A549 (cell line): Measurements from ENCODE around the gene NR2F2. TPM values are rescaled to one million over a fixed set of nuclear protein-coding genes. Genes with fewer than 3 reads are reported as not detected.

ENCODE experiments used
- ATAC-seq, 2 experiments: fragments of 200-7000 bp in 1 of 2; fragments of >200 bp in 1 of 2; cut with Nextera tagmentation in 1 of 2; cut with Tn5 transposase in 1 of 2; 3 replicates each; pipeline versions ENCODE4 v1.8.0 to v1.9.1; 2018 to 2020; ENCODE audit warnings: mild to moderate bottlenecking in 1 of 2, moderate library complexity in 1 of 2
- CTCF ChIA-PET: fragments of 300-600 bp; sonication (Branson Sonifier 250); formaldehyde crosslinking; extraction: SDS; loops from one replicate; lab custom pipeline; 2021; ENCODE audit warnings: antibody characterized with exemption, inconsistent platforms; lab: Yijun Ruan, JAX
- POLR2A ChIA-PET: fragments of 350-600 bp; formaldehyde crosslinking; extraction: SDS; loops from one replicate; lab custom pipeline; 2021; ENCODE audit warnings: antibody characterized with exemption, inconsistent platforms; lab: Yijun Ruan, JAX
- DNase-seq, 2 experiments: peaks; one replicate each; pipeline versions ENCODE4 v3.0.0 to v3.0.0-alpha.2; 2011 to 2016; ENCODE audit warnings: low read depth in 1 of 2, low spot score in 1 of 2
- FAIRE-seq: peaks from 2 replicates; lab custom pipeline; 2011; peaks lifted over from hg19 to GRCh38; lab: Jason Lieb, UNC
- H3K27ac ChIP-seq, 2 experiments: fragments of >200 bp; sonication (Bioruptor Twin); formaldehyde crosslinking; 3 replicates each; pipeline ENCODE4 v1.5.1; 2016 to 2017
- H3K4me1 ChIP-seq: fragments of >200 bp; sonication (Bioruptor Twin); formaldehyde crosslinking; 3 replicates; pipeline ENCODE4 v1.6.1; 2016
- H3K4me2 ChIP-seq: fragments of >200 bp; sonication (Bioruptor Twin); formaldehyde crosslinking; 3 replicates; pipeline ENCODE4 v1.6.1; 2016
- H3K4me3 ChIP-seq: fragments of >200 bp; sonication (Bioruptor Twin); formaldehyde crosslinking; 3 replicates; pipeline ENCODE4 v1.5.1; 2016
- H3K9me3 ChIP-seq: fragments of >200 bp; sonication (Bioruptor Twin); formaldehyde crosslinking; 3 replicates; pipeline ENCODE4 v1.6.1; 2016
- CHD2 ChIP-seq: fragments of 150-350 bp; IDR thresholded peaks from 2 replicates; pipeline ENCODE4 v1.6.1; 2014; ENCODE audit warnings: low read length; ENCODE audit not compliant: partially characterized antibody
- EHMT2 ChIP-seq: fragments of 200-600 bp; sonication (generic); IDR thresholded peaks from 2 replicates; pipeline ENCODE4 v1.6.1; 2016; ENCODE audit warnings: antibody characterized with exemption, low read depth, mild to moderate bottlenecking, moderate library complexity
- EP300 ChIP-seq, 2 experiments: fragments of >200 bp; sonication (Bioruptor Twin); formaldehyde crosslinking; IDR thresholded peaks; 2 replicates in 1 of 2; 3 replicates in 1 of 2; pipeline ENCODE4 v1.6.1; 2016 to 2017
- JUNB ChIP-seq: fragments of >200 bp; sonication (Bioruptor Twin); formaldehyde crosslinking; IDR thresholded peaks from 2 replicates; pipeline ENCODE4 v1.6.1; 2016
- KDM1A ChIP-seq: fragments of 200-600 bp; sonication (generic); IDR thresholded peaks from 2 replicates; pipeline ENCODE4 v1.6.1; 2016; ENCODE audit warnings: low read depth, mild to moderate bottlenecking
- MAZ ChIP-seq: fragments of 150-350 bp; IDR thresholded peaks from 2 replicates; pipeline ENCODE4 v1.6.1; 2014; ENCODE audit warnings: antibody characterized with exemption, low read depth, low read length, borderline replicate concordance
- NFE2L2 ChIP-seq: fragments of 150-350 bp; conservative IDR thresholded peaks from 2 replicates; pipeline ENCODE4 v1.6.1; 2014; ENCODE audit warnings: low read length
- NPAS2 ChIP-seq: fragments of 250-450 bp; sonication (Bioruptor Pico); IDR thresholded peaks from 2 replicates; pipeline ENCODE4 v1.8.0; 2022; ENCODE audit warnings: mild to moderate bottlenecking, moderate library complexity, borderline replicate concordance
- POLR2AphosphoS2 ChIP-seq: conservative IDR thresholded peaks from 2 replicates; pipeline ENCODE4 v1.6.1; 2012; ENCODE audit warnings: low read length, improper control_type of control experiment, inconsistent platforms
- RFX5 ChIP-seq: fragments of 450-650 bp; IDR thresholded peaks from 2 replicates; pipeline ENCODE4 v1.7.1; 2014; ENCODE audit warnings: antibody characterized with exemption, mild to moderate bottlenecking, moderate library complexity
- TFCP2L1 ChIP-seq: fragments of 250-450 bp; sonication (Bioruptor Pico); IDR thresholded peaks from 2 replicates; pipeline ENCODE4 v1.5.0; 2021; ENCODE audit warnings: mild to moderate bottlenecking
- TP53 ChIP-seq: fragments of 250-450 bp; sonication (Bioruptor Pico); IDR thresholded peaks from 2 replicates; pipeline ENCODE4 v1.5.0; 2021; ENCODE audit warnings: mild to moderate bottlenecking, moderate library complexity
- ZC3H11A ChIP-seq: fragments of 450-650 bp; IDR thresholded peaks from 2 replicates; pipeline ENCODE4 v1.6.1; 2014; ENCODE audit warnings: antibody characterized with exemption, mild to moderate bottlenecking
- ZFP36 ChIP-seq: fragments of 450-650 bp; IDR thresholded peaks from 2 replicates; pipeline ENCODE4 v1.6.1; 2014; ENCODE audit warnings: borderline replicate concordance; ENCODE audit not compliant: partially characterized antibody
- WGBS: methylation state at CpG from one replicate; pipeline ENCODE4 v1.1.6; 2017; ENCODE audit errors: missing lambda C conversion rate; 5-methylcytosine and 5-hydroxymethylcytosine counted together
- polyA plus RNA-seq, 4 experiments: library from polyadenylated mRNA; depleted of rRNA in 3 of 4; stranded (reverse); fragments of >200 nt; fragmentation: RNase III in 1 of 4; extraction: RNeasy Plus Mini Kit Qiagen cat#74134 plus additional on column Dnase treatment in 1 of 4; gene quantifications; 2 replicates in 3 of 4; 3 replicates in 1 of 4; pipeline ENCODE4 v1.2.3, GENCODE V29; 2011 to 2017
- TF ChIP-seq, protein P1 (sequence below): IDR thresholded peaks from 2 replicates; pipeline ENCODE4 v1.6.1; 2012
- TF ChIP-seq, protein P2 (sequence below): fragments of 250-450 bp; sonication (Bioruptor Pico); IDR thresholded peaks from 2 replicates; pipeline ENCODE4 v1.5.0; 2020; ENCODE audit warnings: low read depth, mild to moderate bottlenecking, moderate library complexity
- TF ChIP-seq, protein P3 (sequence below): fragments of >200 bp; sonication (Bioruptor Twin); formaldehyde crosslinking; IDR thresholded peaks from 2 replicates; pipeline ENCODE4 v1.6.1; 2016
- TF ChIP-seq, protein P4 (sequence below): fragments of 450-650 bp; IDR thresholded peaks from 2 replicates; pipeline ENCODE4 v1.6.1; 2014; ENCODE audit warnings: antibody characterized with exemption
- TF ChIP-seq, protein P5 (sequence below): fragments of >200 bp; sonication (Bioruptor Twin); formaldehyde crosslinking; IDR thresholded peaks from 3 replicates; pipeline ENCODE4 v1.5.1; 2016
- TF ChIP-seq, protein P6 (sequence below): IDR thresholded peaks from 2 replicates; pipeline ENCODE4 v1.6.1; 2012; ENCODE audit warnings: low read depth, borderline replicate concordance
- TF ChIP-seq, protein P7 (sequence below): fragments of >200 bp; sonication (Bioruptor Twin); formaldehyde crosslinking; IDR thresholded peaks from 3 replicates; pipeline ENCODE4 v1.6.1; 2016
- TF ChIP-seq, protein P8 (sequence below): fragments of 250-450 bp; sonication (Bioruptor Pico); IDR thresholded peaks from 2 replicates; pipeline ENCODE4 v1.5.0; 2021; ENCODE audit warnings: mild to moderate bottlenecking, moderate library complexity, borderline replicate concordance

The NR2F2 gene
- polyA plus RNA-seq, 2 of the 4 experiments (the other 2 are of a cell fraction) = 11.8 to 15.7 TPM

DNA sequence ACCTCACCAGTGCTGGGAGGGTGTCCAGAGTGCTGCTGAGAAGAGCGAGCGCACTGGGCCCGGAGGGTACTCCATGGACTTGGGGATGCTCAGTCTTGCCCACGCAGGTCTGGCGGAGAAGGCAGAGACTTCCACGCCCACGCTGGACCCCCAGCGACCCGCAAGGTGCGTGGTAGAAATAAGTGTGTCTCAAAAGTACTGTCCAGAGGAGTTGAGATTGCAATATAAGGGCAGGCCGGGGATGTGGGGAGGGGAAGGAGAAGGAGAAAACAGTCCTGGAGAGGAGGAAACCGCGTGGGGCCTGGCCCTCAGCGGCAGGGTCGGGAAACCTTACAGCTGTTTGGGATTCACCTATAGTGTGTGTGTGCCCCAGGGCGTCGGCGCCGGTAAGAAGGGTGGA is 38.9 kb downstream of the NR2F2 start:
- FAIRE-seq (no peak), DNase-seq (no peak)
- POLR2A ChIA-PET = no interaction called here
- no peaks in the 10 kb centered on the region for H3K4me1 ChIP-seq
- H3K4me3 ChIP-seq = no peak overlapping the region
- no peak for TF ChIP-seq EP300 (IDR thresholded peaks at IDR 0.05)
- TF ChIP-seq, protein P1, sequence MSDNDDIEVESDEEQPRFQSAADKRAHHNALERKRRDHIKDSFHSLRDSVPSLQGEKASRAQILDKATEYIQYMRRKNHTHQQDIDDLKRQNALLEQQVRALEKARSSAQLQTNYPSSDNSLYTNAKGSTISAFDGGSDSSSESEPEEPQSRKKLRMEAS = no peak
- TF ChIP-seq, all 56 proteins: peak for 0
- 56% methylated on average over 19 of the region's 19 CpGs for WGBS
- Histone ChIP-seq H3K9me3 (no peaks in the 10 kb centered on the region), H3K27ac (no peak overlapping the region), H3K4me2 (no peak overlapping the region)
- CTCF ChIA-PET = interaction anchor here (0.6 to 8.6 kb wide), 4 partner anchors 13 to 904 kb away, joined by 3 to 55 read pairs (median 5); no protein-coding TSS in a partner anchor
- ATAC-seq = no peak

DNA sequence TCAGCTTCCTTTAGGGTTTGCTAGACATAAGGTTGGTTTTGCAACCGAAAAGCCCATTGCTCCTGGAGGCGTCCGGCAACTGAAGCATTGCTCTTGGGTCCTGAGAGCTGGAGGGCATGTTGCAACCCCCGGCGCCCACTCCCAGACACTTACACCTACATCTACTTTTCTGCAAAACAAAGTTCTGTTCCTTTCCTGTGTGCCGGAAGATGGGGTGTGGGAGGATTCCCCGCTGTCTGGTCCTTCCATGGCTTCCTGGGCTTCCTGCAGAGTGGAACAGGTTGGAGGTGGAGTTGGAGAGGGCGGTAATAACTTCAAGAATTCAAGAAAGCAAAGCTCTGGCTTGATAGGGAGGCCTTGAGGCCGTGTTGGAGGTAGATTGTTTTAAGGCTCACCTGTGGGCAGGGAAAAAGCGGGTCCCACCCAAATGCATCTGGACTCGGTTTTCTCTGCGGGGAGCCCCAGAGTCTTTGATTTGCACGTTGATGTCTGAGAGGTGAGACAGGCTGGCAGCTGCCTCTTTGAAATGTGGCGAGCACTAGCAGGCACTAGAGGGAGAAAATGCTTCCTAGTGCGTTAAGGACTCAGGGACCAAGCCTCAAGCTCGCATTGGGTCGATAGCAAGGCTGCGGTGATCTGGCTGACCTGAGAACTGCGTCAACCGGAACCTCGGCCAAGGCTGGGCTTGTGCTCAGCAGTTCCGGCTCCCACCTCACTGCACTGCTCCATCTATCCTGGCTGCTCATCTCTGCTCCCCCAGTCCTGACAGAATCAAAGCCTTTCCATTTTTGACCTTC is 39.5 kb downstream of the NR2F2 start:
- ATAC-seq (no peak), FAIRE-seq (no peak), DNase-seq (no peak)
- POLR2A ChIA-PET = no interaction called here
- 65% methylated on average over 22 of the region's 22 CpGs for WGBS
- Histone ChIP-seq H3K27ac (no peak overlapping the region), H3K4me3 (no peak overlapping the region), H3K4me2 (no peak overlapping the region), H3K4me1 (no peaks in the 10 kb centered on the region)
- CTCF ChIA-PET = interaction anchor here (0.9 to 8.6 kb wide), 4 partner anchors 14 to 43 kb away, joined by 3 to 55 read pairs (median 5); no protein-coding TSS in a partner anchor
- TF ChIP-seq JUNB (no peak), RFX5 (no peak), TP53 (CRISPR knock-in tag) (no peak), NPAS2 (CRISPR knock-in tag) (no peak), KDM1A (no peak), CHD2 (no peak), ZC3H11A (no peak), EHMT2 (no peak), NFE2L2 (no peak), TFCP2L1 (CRISPR knock-in tag) (no peak), MAZ (no peak), ZFP36 (no peak), POLR2AphosphoS2 (no peak)
- TF ChIP-seq, protein P2, sequence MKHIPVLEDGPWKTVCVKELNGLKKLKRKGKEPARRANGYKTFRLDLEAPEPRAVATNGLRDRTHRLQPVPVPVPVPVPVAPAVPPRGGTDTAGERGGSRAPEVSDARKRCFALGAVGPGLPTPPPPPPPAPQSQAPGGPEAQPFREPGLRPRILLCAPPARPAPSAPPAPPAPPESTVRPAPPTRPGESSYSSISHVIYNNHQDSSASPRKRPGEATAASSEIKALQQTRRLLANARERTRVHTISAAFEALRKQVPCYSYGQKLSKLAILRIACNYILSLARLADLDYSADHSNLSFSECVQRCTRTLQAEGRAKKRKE = no peak
- TF ChIP-seq, protein P3, sequence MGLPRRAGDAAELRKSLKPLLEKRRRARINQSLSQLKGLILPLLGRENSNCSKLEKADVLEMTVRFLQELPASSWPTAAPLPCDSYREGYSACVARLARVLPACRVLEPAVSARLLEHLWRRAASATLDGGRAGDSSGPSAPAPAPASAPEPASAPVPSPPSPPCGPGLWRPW = no peak
- TF ChIP-seq, protein P4, sequence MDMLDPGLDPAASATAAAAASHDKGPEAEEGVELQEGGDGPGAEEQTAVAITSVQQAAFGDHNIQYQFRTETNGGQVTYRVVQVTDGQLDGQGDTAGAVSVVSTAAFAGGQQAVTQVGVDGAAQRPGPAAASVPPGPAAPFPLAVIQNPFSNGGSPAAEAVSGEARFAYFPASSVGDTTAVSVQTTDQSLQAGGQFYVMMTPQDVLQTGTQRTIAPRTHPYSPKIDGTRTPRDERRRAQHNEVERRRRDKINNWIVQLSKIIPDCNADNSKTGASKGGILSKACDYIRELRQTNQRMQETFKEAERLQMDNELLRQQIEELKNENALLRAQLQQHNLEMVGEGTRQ = no peak
- TF ChIP-seq, protein P5, sequence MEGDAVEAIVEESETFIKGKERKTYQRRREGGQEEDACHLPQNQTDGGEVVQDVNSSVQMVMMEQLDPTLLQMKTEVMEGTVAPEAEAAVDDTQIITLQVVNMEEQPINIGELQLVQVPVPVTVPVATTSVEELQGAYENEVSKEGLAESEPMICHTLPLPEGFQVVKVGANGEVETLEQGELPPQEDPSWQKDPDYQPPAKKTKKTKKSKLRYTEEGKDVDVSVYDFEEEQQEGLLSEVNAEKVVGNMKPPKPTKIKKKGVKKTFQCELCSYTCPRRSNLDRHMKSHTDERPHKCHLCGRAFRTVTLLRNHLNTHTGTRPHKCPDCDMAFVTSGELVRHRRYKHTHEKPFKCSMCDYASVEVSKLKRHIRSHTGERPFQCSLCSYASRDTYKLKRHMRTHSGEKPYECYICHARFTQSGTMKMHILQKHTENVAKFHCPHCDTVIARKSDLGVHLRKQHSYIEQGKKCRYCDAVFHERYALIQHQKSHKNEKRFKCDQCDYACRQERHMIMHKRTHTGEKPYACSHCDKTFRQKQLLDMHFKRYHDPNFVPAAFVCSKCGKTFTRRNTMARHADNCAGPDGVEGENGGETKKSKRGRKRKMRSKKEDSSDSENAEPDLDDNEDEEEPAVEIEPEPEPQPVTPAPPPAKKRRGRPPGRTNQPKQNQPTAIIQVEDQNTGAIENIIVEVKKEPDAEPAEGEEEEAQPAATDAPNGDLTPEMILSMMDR = no peak
- TF ChIP-seq, all 56 proteins: peak for 0
- H3K9me3 ChIP-seq = no peaks in the 10 kb centered on the region

DNA sequence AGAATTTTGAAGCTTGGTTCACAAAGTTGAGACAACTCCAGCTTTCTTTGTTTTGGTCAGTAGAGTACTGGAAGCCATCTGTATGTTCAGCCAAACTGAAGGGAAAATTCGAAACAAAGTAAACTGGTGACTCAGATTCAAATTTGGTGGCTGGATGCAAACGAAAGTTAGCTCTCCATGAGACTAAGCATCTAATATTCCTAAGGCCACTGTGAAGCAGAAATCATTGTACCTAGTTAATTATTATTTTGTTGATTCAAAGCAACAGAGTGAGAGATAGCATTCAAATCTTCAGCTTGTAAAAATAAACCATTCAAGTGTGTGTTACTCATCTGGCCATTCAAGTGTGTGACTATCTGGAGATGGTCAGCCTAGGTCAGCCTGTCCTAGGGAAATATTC is 42.1 kb downstream of the NR2F2 start:
- DNase-seq (no peak), FAIRE-seq (no peak), ATAC-seq (no peak)
- no peaks in the 10 kb centered on the region for H3K9me3 ChIP-seq
- no peak overlapping the region for H3K27ac ChIP-seq
- 12% methylated on average over 2 of the region's 2 CpGs for WGBS
- H3K4me2 ChIP-seq = no peak overlapping the region
- ChIA-PET CTCF (interaction anchor here (8.6 kb wide), 1 partner anchor 16 kb away, joined by 55 read pairs; no protein-coding TSS in a partner anchor), POLR2A (no interaction called here)
- H3K4me1 ChIP-seq = no peaks in the 10 kb centered on the region
- H3K4me3 ChIP-seq = no peak overlapping the region
- TF ChIP-seq EP300 (IDR thresholded peaks at IDR 0.05) = no peak
- TF ChIP-seq, protein P6, sequence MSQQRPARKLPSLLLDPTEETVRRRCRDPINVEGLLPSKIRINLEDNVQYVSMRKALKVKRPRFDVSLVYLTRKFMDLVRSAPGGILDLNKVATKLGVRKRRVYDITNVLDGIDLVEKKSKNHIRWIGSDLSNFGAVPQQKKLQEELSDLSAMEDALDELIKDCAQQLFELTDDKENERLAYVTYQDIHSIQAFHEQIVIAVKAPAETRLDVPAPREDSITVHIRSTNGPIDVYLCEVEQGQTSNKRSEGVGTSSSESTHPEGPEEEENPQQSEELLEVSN = no peak
- TF ChIP-seq, protein P3 = no peak
- TF ChIP-seq, protein P7, sequence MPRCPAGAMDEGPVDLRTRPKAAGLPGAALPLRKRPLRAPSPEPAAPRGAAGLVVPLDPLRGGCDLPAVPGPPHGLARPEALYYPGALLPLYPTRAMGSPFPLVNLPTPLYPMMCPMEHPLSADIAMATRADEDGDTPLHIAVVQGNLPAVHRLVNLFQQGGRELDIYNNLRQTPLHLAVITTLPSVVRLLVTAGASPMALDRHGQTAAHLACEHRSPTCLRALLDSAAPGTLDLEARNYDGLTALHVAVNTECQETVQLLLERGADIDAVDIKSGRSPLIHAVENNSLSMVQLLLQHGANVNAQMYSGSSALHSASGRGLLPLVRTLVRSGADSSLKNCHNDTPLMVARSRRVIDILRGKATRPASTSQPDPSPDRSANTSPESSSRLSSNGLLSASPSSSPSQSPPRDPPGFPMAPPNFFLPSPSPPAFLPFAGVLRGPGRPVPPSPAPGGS = no peak
- TF ChIP-seq ZC3H11A = no peak
- TF ChIP-seq TFCP2L1 (CRISPR knock-in tag) = no peak
- TF ChIP-seq, protein P8, sequence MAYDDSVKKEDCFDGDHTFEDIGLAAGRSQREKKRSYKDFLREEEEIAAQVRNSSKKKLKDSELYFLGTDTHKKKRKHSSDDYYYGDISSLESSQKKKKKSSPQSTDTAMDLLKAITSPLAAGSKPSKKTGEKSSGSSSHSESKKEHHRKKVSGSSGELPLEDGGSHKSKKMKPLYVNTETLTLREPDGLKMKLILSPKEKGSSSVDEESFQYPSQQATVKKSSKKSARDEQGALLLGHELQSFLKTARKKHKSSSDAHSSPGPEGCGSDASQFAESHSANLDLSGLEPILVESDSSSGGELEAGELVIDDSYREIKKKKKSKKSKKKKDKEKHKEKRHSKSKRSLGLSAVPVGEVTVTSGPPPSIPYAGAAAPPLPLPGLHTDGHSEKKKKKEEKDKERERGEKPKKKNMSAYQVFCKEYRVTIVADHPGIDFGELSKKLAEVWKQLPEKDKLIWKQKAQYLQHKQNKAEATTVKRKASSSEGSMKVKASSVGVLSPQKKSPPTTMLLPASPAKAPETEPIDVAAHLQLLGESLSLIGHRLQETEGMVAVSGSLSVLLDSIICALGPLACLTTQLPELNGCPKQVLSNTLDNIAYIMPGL (CRISPR knock-in tag) = no peak
- no peak for TF ChIP-seq ZFP36
- TF ChIP-seq RFX5 = no peak
- no peak for TF ChIP-seq NPAS2 (CRISPR knock-in tag)
